Gastroesophageal sphincter (tissue), 4 donors: Measurements from ENCODE around the gene GBX1. TPM values are rescaled to one million over a fixed set of nuclear protein-coding genes. Genes with fewer than 3 reads are reported as not detected.

ENCODE experiments used
- ATAC-seq: fragments of 150-250 bp; one replicate; pipeline ENCODE4 v1.9.1; 2016; ENCODE audit warnings: mild to moderate bottlenecking, moderate library complexity
- H3K27ac ChIP-seq, 4 donors: fragments of 200-600 bp; sonication (generic) in 3 of 4; 1 replicate in 3 of 4; 2 replicates in 1 of 4; pipeline ENCODE4 v1.5.1; 2016 to 2019
- H3K27me3 ChIP-seq: fragments of 200-600 bp; sonication (generic); one replicate; pipeline ENCODE4 v1.5.1; 2019
- H3K36me3 ChIP-seq, 2 donors: fragments of 200-600 bp; sonication (generic); one replicate each; pipeline ENCODE4 v1.5.1; 2019; ENCODE audit warnings: control low read depth in 1 of 2
- H3K4me1 ChIP-seq, 3 donors: fragments of 200-600 bp; sonication (generic); 1 replicate in 2 of 3; 2 replicates in 1 of 3; pipeline ENCODE4 v1.5.1; 2016 to 2019; ENCODE audit warnings: control low read depth in 2 of 3
- H3K4me3 ChIP-seq, 2 donors: fragments of 200-600 bp; sonication (generic); one replicate each; pipeline ENCODE4 v1.5.1; 2019; ENCODE audit warnings: mild to moderate bottlenecking in 1 of 2, moderate library complexity in 1 of 2
- H3K9me3 ChIP-seq, 3 donors: fragments of 200-600 bp; sonication (generic); one replicate each; pipeline ENCODE4 v1.5.1; 2017 to 2019; ENCODE audit warnings: control low read depth in 2 of 3
- CTCF ChIP-seq, 4 experiments: fragments of 200-600 bp in 2 of 4; fragments of 450-650 bp in 2 of 4; sonication (generic) in 1 of 4; IDR thresholded peaks; one replicate each; pipeline ENCODE4 v1.5.1; 2017 to 2019; ENCODE audit warnings: antibody characterized with exemption in 4 of 4, mild to moderate bottlenecking in 2 of 4, moderate library complexity in 2 of 4
- EP300 ChIP-seq: sonication (generic); formaldehyde crosslinking; IDR thresholded peaks from one replicate; pipeline ENCODE4 v1.6.1; 2017; ENCODE audit warnings: antibody characterized with exemption, mild to moderate bottlenecking
- POLR2A ChIP-seq, 2 donors: fragments of 450-650 bp; IDR thresholded peaks; one replicate each; pipeline ENCODE4 v1.6.1; 2017; ENCODE audit warnings: antibody characterized with exemption in 2 of 2, mild to moderate bottlenecking in 2 of 2, moderate library complexity in 1 of 2
- POLR2AphosphoS5 ChIP-seq: sonication (generic); formaldehyde crosslinking; IDR thresholded peaks from one replicate; pipeline ENCODE4 v1.6.1; 2017; ENCODE audit warnings: antibody characterized with exemption
- WGBS, 2 donors: methylation state at CpG; one replicate each; pipeline ENCODE4 v1.1.5; 2018; ENCODE audit warnings: low coverage in 1 of 2; 5-methylcytosine and 5-hydroxymethylcytosine counted together
- total RNA-seq, 4 donors: library from RNA; depleted of rRNA; stranded (reverse); fragments of >200 nt; gene quantifications; one replicate each; pipeline ENCODE4 v1.1.0, GENCODE V29; 2016

The GBX1 gene
- total RNA-seq, 4 donors from 2014 or later: not detected

- no peaks in the 10 kb centered on the region for H3K36me3 ChIP-seq
- peaks cover 0 to 16% (median 7%) of the 10 kb centered on the region in 3 donors for H3K4me1 ChIP-seq
- H3K27ac ChIP-seq: no peak overlapping the region
- H3K27me3 ChIP-seq: peaks cover 68% of the 10 kb centered on the region
- TF ChIP-seq CTCF (IDR thresholded peaks at IDR 0.05) (peak in 3 of 4 experiments; percentile 99 to 100 (median 100)), EP300 (no peak), POLR2AphosphoS5 (peak; percentile 54), POLR2A (IDR thresholded peaks at IDR 0.05) (no peak)
- H3K4me3 ChIP-seq: no peak overlapping the region
- peaks cover 0 to 3% (median 0%) of the 10 kb centered on the region in 3 donors for H3K9me3 ChIP-seq
- WGBS, 2 donors: 11 to 23% methylated on average over 3 to 16 of the region's 42 CpGs
- peak; percentile 80 for ATAC-seq
Measured at GRCh38 chr7:151172273-151173141, 5.0 kb upstream of the GBX1 start.

GRCh38 chr7:151168787-151169162 lies 1.3 kb upstream of the GBX1 start:
- no peak for ATAC-seq
- peaks cover 68% of the 10 kb centered on the region for H3K27me3 ChIP-seq

DNA sequence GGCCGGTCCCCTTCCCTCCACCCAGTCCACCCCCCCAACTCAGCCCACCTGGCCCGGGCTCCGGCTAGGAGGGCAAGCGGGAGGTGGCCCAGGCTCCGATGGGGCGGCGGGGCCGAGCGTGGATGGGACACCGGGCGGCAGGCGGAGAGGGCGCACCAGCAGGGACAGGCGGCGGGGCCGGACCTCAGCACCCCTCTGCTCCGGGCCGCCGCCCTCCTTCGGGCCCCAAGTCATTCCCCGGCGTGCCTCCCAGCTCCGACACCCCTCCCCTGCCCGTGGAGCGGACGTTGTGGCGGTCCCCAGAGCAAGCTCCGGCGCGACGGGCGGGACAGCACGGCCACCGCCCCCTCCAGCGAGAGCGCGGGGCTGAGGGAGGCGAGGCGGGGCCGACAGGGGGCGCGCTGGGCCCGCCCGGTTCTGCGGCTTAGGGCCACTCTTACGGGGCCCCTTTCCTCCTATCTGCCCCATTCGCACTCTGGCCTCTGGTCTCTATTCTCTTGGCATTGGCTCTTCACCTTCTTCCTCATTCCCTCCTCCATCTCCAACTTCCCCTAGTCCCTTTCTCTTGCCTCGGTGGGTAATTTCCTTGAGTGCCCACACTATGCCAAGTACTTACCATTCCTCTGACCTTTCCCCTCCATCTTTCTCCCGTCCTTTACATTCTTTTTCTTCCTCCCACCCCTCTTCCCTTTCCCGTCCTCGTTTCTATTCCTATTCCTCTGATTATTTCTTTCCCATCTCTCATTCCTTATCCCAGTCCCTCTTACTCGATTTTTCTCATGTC lies 701 bp upstream of the GBX1 start:
- no peaks in the 10 kb centered on the region for H3K36me3 ChIP-seq
- ATAC-seq: peak; percentile 60
- TF ChIP-seq CTCF (IDR thresholded peaks at IDR 0.05): peak; percentile 16 to 72 (median 32)
- TF ChIP-seq EP300: no peak
- no peak for TF ChIP-seq POLR2AphosphoS5
- no peak for TF ChIP-seq POLR2A (IDR thresholded peaks at IDR 0.05)
- H3K4me3 ChIP-seq: peak overlapping the region; percentile 6 to 54
- H3K27ac ChIP-seq: no peak overlapping the region
- peaks cover 66% of the 10 kb centered on the region for H3K27me3 ChIP-seq
- H3K9me3 ChIP-seq: no peaks in the 10 kb centered on the region
- H3K4me1 ChIP-seq: peaks cover 0 to 19% (median 14%) of the 10 kb centered on the region in 3 donors
- 5 to 19% methylated on average over 4 to 13 of the region's 52 CpGs for WGBS, 2 donors

More at GRCh38 chr7:151168787-151169162, 1.3 kb upstream of the GBX1 start:
- H3K36me3 ChIP-seq: no peaks in the 10 kb centered on the region
- no peak overlapping the region for H3K4me3 ChIP-seq
- H3K27ac ChIP-seq: no peak overlapping the region
- TF ChIP-seq EP300 (no peak), POLR2A (IDR thresholded peaks at IDR 0.05) (no peak), CTCF (IDR thresholded peaks at IDR 0.05) (no peak), POLR2AphosphoS5 (no peak)
- 20 to 28% methylated on average over 1 to 8 of the region's 10 CpGs for WGBS, 2 donors
- peaks cover 0 to 19% (median 14%) of the 10 kb centered on the region in 3 donors for H3K4me1 ChIP-seq
- H3K9me3 ChIP-seq: no peaks in the 10 kb centered on the region

- TF ChIP-seq POLR2A (IDR thresholded peaks at IDR 0.05): no peak
- TF ChIP-seq CTCF (IDR thresholded peaks at IDR 0.05): no peak
- no peak for TF ChIP-seq EP300
- TF ChIP-seq POLR2AphosphoS5: no peak
- H3K36me3 ChIP-seq: no peaks in the 10 kb centered on the region
- no peak for ATAC-seq
- H3K4me1 ChIP-seq: peaks cover 0 to 19% (median 14%) of the 10 kb centered on the region in 3 donors
- peaks cover 67% of the 10 kb centered on the region for H3K27me3 ChIP-seq
- no peak overlapping the region for H3K27ac ChIP-seq
- H3K4me3 ChIP-seq: peak overlapping the region; percentile 10 to 54
- WGBS, 2 donors: 62% methylated on average over 5 of the region's 31 CpGs; no CpG with 5 or more reads in 1 of the 2 donors
- H3K9me3 ChIP-seq: no peaks in the 10 kb centered on the region
Measured at GRCh38 chr7:151166629-151167196, 781 bp downstream of the GBX1 start.
